Prostate gland (tissue), 2 donors: ENCODE measurements around the gene CHRNG.

ENCODE experiments used
- CTCF ChIP-seq, 4 experiments: fragments of 200-600 bp in 2 of 4; fragments of 450-650 bp in 2 of 4; sonication (generic) in 2 of 4; IDR thresholded peaks; 1 replicate in 3 of 4; 2 replicates in 1 of 4; pipeline ENCODE4 v1.5.1; 2016 to 2019; ENCODE audit warnings: antibody characterized with exemption in 4 of 4, mild to moderate bottlenecking in 2 of 4, moderate library complexity in 2 of 4
- POLR2A ChIP-seq: fragments of 450-650 bp; IDR thresholded peaks from one replicate; pipeline ENCODE4 v1.6.1; 2016; ENCODE audit warnings: antibody characterized with exemption, mild to moderate bottlenecking
- POLR2AphosphoS5 ChIP-seq: sonication (generic); formaldehyde crosslinking; IDR thresholded peaks from one replicate; pipeline ENCODE4 v1.6.1; 2017; ENCODE audit warnings: antibody characterized with exemption

- TF ChIP-seq CTCF (IDR thresholded peaks at IDR 0.05), result no peak
- TF ChIP-seq POLR2AphosphoS5, result no peak
- TF ChIP-seq POLR2A, result no peak
Observed at GRCh38 chr2:232528746-232529460, 10.6 kb upstream of the CHRNG start.
